B cell (primary cell): Measurements from ENCODE around the gene ZNF429. TPM values are rescaled to one million over a fixed set of nuclear protein-coding genes. Genes with fewer than 3 reads are reported as not detected.

Experiments used
- ATAC-seq: fragments of 200-7000 bp; cut with Tn5 transposase; one replicate; pipeline ENCODE4 v1.10.0; 2021; ENCODE audit warnings: low read depth, mild to moderate bottlenecking, moderate number of reproducible peaks, moderate library complexity
- CTCF ChIA-PET: fragments of 350-600 bp; sonication (Branson Sonifier 250); formaldehyde crosslinking; loops from one replicate; lab custom pipeline; 2021; ENCODE audit warnings: antibody characterized with exemption, inconsistent platforms; lab: Charles Lee
- POLR2A ChIA-PET: fragments of 350-600 bp; sonication (Branson Sonifier 250); formaldehyde crosslinking; loops from one replicate; lab custom pipeline; 2021; ENCODE audit warnings: antibody characterized with exemption; lab: Charles Lee
- DNase-seq: peaks from one replicate; pipeline ENCODE4 v3.0.0; 2013
- H2AFZ ChIP-seq: 2 replicates; pipeline ENCODE4 v1.6.1; 2012; ENCODE audit warnings: mild to moderate bottlenecking, low read depth, low read length; ENCODE audit not compliant: insufficient read depth, poor library complexity, severe bottlenecking
- H3K27ac ChIP-seq, 2 donors: 1 replicate in 1 of 2; 2 replicates in 1 of 2; pipeline ENCODE4 v1.5.1; 2012 to 2013; ENCODE audit warnings: low read length in 2 of 2, mild to moderate bottlenecking in 2 of 2, moderate library complexity in 1 of 2
- H3K27me3 ChIP-seq, 4 experiments: fragments of 200-600 bp in 1 of 4; sonication (generic) in 1 of 4; replicated peaks in 1 of 4; 1 replicate in 2 of 4; 2 replicates in 2 of 4; pipeline versions ENCODE4 v1.6.1 to v1.7.0; 2013 to 2016; ENCODE audit warnings: low read length in 3 of 4, mild to moderate bottlenecking in 2 of 4, mixed read lengths in 1 of 4, moderate library complexity in 1 of 4; ENCODE audit not compliant: insufficient read depth in 4 of 4, control insufficient read depth in 3 of 4; ENCODE audit errors: control extremely low read depth in 1 of 4
- H3K36me3 ChIP-seq, 2 experiments: replicated peaks in 1 of 2; 1 replicate in 1 of 2; 2 replicates in 1 of 2; pipeline versions ENCODE4 v1.6.1 to v1.7.1; 2013; ENCODE audit warnings: low read length in 1 of 2; ENCODE audit not compliant: insufficient read depth in 2 of 2, control insufficient read depth in 1 of 2; ENCODE audit errors: control extremely low read depth in 1 of 2, extremely low read depth in 1 of 2
- H3K4me1 ChIP-seq, 2 donors: fragments of 200-600 bp in 1 of 2; sonication (generic) in 1 of 2; 1 replicate in 1 of 2; 2 replicates in 1 of 2; pipeline versions ENCODE4 v1.5.1 to v1.6.1; 2013 to 2017; ENCODE audit warnings: low read length in 2 of 2; ENCODE audit not compliant: control insufficient read depth in 2 of 2, insufficient read depth in 2 of 2
- H3K4me2 ChIP-seq: replicated peaks from 2 replicates; pipeline ENCODE3; 2012; ENCODE audit warnings: mild to moderate bottlenecking, low read depth, low read length; ENCODE audit not compliant: poor library complexity, severe bottlenecking
- H3K4me3 ChIP-seq, 5 experiments: fragments of 200-600 bp in 1 of 5; sonication (generic) in 1 of 5; 1 replicate in 3 of 5; 2 replicates in 2 of 5; pipeline versions ENCODE4 v1.5.1 to v1.7.0; 2011 to 2016; ENCODE audit warnings: low read length in 4 of 5, mild to moderate bottlenecking in 4 of 5, low read depth in 2 of 5, control low read depth in 1 of 5, moderate library complexity in 1 of 5; ENCODE audit not compliant: insufficient read depth in 1 of 5; ENCODE audit errors: control extremely low read depth in 1 of 5, extremely low read depth in 1 of 5
- H3K79me2 ChIP-seq: fragments of 200-600 bp; sonication (generic); one replicate; pipeline ENCODE4 v1.6.0; 2016; ENCODE audit warnings: low read length; ENCODE audit not compliant: control insufficient read depth, insufficient read depth
- H3K9ac ChIP-seq: fragments of 200-600 bp; sonication (generic); 2 replicates; pipeline ENCODE4 v1.6.1; 2017; ENCODE audit warnings: mild to moderate bottlenecking, low read length, moderate library complexity
- H3K9me3 ChIP-seq, 3 donors: one replicate each; pipeline versions ENCODE4 v1.6.1 to v1.7.1; 2013; ENCODE audit warnings: low read length in 2 of 3; ENCODE audit not compliant: control insufficient read depth in 2 of 3, insufficient read depth in 1 of 3; ENCODE audit errors: control extremely low read depth in 1 of 3
- H4K20me1 ChIP-seq: 2 replicates; pipeline ENCODE4 v1.6.0; 2012; ENCODE audit warnings: mild to moderate bottlenecking, low read length; ENCODE audit not compliant: insufficient read depth, control insufficient read depth, poor library complexity, severe bottlenecking
- H3K27ac Mint-ChIP-seq: one replicate; pipeline ENCODE4 v1.8.0; 2021; ENCODE audit warnings: mixed read lengths
- H3K27me3 Mint-ChIP-seq: one replicate; pipeline ENCODE4 v1.8.0; 2021; ENCODE audit warnings: mixed read lengths
- H3K4me1 Mint-ChIP-seq: one replicate; pipeline ENCODE4 v1.8.0; 2021; ENCODE audit warnings: mixed read lengths
- H3K4me3 Mint-ChIP-seq: one replicate; pipeline ENCODE4 v1.8.0; 2021; ENCODE audit warnings: mixed read lengths
- H3K9me3 Mint-ChIP-seq: one replicate; pipeline ENCODE4 v1.8.0; 2022; ENCODE audit warnings: mixed read lengths; ENCODE audit not compliant: insufficient read depth
- CTCF ChIP-seq: fragments of 200-600 bp; IDR thresholded peaks from one replicate; pipeline ENCODE4 v1.8.0; 2022; ENCODE audit warnings: antibody characterized with exemption, mild to moderate bottlenecking
- EZH2 ChIP-seq: IDR thresholded peaks from 2 replicates; pipeline ENCODE4 v1.6.1; 2012; ENCODE audit warnings: borderline replicate concordance, low read depth, mild to moderate bottlenecking, moderate library complexity, low read length; ENCODE audit not compliant: insufficient read depth, poor library complexity, severe bottlenecking
- WGBS: methylation state at CpG from one replicate; pipeline ENCODE4 v1.1.5; 2013; ENCODE audit warnings: missing lambda C conversion rate; ENCODE audit not compliant: insufficient coverage; 5-methylcytosine and 5-hydroxymethylcytosine counted together
- intact Hi-C: fragments of 100-400 bp; cut with micrococcal nuclease; formaldehyde crosslinking; loops from one replicate; pipeline ENCODE4 v1.10.0; 2022
- polyA plus RNA-seq: library from polyadenylated mRNA; depleted of rRNA; stranded (reverse); fragments of >200 nt; gene quantifications from 2 replicates; pipeline ENCODE4 v1.2.3, GENCODE V29; 2012
- total RNA-seq, 2 donors: library from RNA; stranded (reverse); fragments of 120-200 nt in 1 of 2; gene quantifications; 1 replicate in 1 of 2; 2 replicates in 1 of 2; pipeline versions ENCODE4 v1.2.3 to v1.2.4, GENCODE V29; 2013 to 2022

ZNF429 gene
- total and polyA plus RNA-seq, 2 donors (not counting 1 experiment from before 2014, with no cell fraction given) = 15.8 to 23.2 TPM

GRCh38 chr19:21593934-21594820, 88.8 kb downstream of the ZNF429 start:
- Histone ChIP-seq H2AFZ (no peak overlapping the region), H3K9ac (no peak overlapping the region), H3K4me2 (no peak overlapping the region), H3K79me2 (no peaks in the 10 kb centered on the region), H3K27ac (no peak overlapping the region), H3K9me3 (peaks cover 0 to 37% (median 0%) of the 10 kb centered on the region in 3 donors), H3K27me3 (peaks cover 0 to 2% (median 0%) of the 10 kb centered on the region in 4 experiments), H3K36me3 (no peaks in the 10 kb centered on the region), H3K4me1 (no peaks in the 10 kb centered on the region), H3K4me3 (no peak overlapping the region), H4K20me1 (no peaks in the 10 kb centered on the region)
- Mint-ChIP-seq H3K4me1 (no peaks in the 10 kb centered on the region), H3K27me3 (no peaks in the 10 kb centered on the region), H3K9me3 (no peaks in the 10 kb centered on the region), H3K27ac (no peak overlapping the region), H3K4me3 (no peak overlapping the region)
- DNase-seq = no peak
- CTCF ChIA-PET = no interaction called here
- WGBS = 41% methylated on average over 2 of the region's 3 CpGs
- ATAC-seq = no peak
- intact Hi-C loops = no loop called here
- TF ChIP-seq EZH2 = no peak
- POLR2A ChIA-PET = no interaction called here

GRCh38 chr19:21595185-21595584, 89.8 kb downstream of the ZNF429 start:
- DNase-seq (no peak), ATAC-seq (no peak)
- POLR2A ChIA-PET = no interaction called here
- Histone ChIP-seq H3K36me3 (no peaks in the 10 kb centered on the region), H3K4me2 (no peak overlapping the region), H3K27ac (no peak overlapping the region), H3K4me1 (no peaks in the 10 kb centered on the region), H3K9me3 (peaks cover 0 to 31% (median 0%) of the 10 kb centered on the region in 3 donors), H2AFZ (no peak overlapping the region), H3K79me2 (no peaks in the 10 kb centered on the region), H4K20me1 (no peaks in the 10 kb centered on the region), H3K4me3 (no peak overlapping the region), H3K27me3 (peaks cover 0 to 3% (median 0%) of the 10 kb centered on the region in 4 experiments), H3K9ac (no peak overlapping the region)
- H3K4me3 Mint-ChIP-seq = no peak overlapping the region
- intact Hi-C loops = no loop called here
- CTCF ChIA-PET = no interaction called here
- 68% methylated on average over 4 of the region's 4 CpGs for WGBS
- no peaks in the 10 kb centered on the region for H3K4me1 Mint-ChIP-seq
- H3K9me3 Mint-ChIP-seq = no peaks in the 10 kb centered on the region
- H3K27ac Mint-ChIP-seq = no peak overlapping the region
- no peak for TF ChIP-seq CTCF
- TF ChIP-seq EZH2 = no peak
- no peaks in the 10 kb centered on the region for H3K27me3 Mint-ChIP-seq
